Astrocyte of the cerebellum (primary cell): ENCODE measurements around the gene CARD6.
"Not testable (repeated sequence)": the region's sequence is repeated elsewhere in the genome, so short reads cannot be mapped to it uniquely, and the experiment has no call there.

Experiments
- DNase-seq: peaks from one replicate; pipeline ENCODE4 v3.0.0-alpha.2; 2011; ENCODE audit warnings: low read depth
- H3K4me3 ChIP-seq: 2 replicates; pipeline ENCODE4 v1.5.1; 2011; ENCODE audit warnings: mild to moderate bottlenecking, low read depth, low read length, moderate library complexity
- in situ Hi-C: cut with HindIII; loops from 2 replicates; pipeline ENCODE4 v1.10.0; 2017; ENCODE audit warnings: low sequenced_read_pairs
- TF ChIP-seq, protein P1 (sequence below): IDR thresholded peaks from 2 replicates; pipeline ENCODE4 v1.5.1; 2012; ENCODE audit warnings: low read length, low read depth, moderate library complexity, mild to moderate bottlenecking; ENCODE audit errors: missing control alignments

CARD6 gene, protein sequence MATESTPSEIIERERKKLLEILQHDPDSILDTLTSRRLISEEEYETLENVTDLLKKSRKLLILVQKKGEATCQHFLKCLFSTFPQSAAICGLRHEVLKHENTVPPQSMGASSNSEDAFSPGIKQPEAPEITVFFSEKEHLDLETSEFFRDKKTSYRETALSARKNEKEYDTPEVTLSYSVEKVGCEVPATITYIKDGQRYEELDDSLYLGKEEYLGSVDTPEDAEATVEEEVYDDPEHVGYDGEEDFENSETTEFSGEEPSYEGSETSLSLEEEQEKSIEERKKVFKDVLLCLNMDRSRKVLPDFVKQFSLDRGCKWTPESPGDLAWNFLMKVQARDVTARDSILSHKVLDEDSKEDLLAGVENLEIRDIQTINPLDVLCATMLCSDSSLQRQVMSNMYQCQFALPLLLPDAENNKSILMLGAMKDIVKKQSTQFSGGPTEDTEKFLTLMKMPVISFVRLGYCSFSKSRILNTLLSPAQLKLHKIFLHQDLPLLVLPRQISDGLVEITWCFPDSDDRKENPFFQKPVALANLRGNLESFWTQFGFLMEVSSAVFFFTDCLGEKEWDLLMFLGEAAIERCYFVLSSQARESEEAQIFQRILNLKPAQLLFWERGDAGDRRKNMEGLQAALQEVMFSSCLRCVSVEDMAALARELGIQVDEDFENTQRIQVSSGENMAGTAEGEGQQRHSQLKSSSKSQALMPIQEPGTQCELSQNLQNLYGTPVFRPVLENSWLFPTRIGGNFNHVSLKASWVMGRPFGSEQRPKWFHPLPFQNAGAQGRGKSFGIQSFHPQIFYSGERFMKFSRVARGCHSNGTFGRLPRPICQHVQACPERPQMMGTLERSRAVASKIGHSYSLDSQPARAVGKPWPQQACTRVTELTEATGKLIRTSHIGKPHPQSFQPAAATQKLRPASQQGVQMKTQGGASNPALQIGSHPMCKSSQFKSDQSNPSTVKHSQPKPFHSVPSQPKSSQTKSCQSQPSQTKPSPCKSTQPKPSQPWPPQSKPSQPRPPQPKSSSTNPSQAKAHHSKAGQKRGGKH

DNA sequence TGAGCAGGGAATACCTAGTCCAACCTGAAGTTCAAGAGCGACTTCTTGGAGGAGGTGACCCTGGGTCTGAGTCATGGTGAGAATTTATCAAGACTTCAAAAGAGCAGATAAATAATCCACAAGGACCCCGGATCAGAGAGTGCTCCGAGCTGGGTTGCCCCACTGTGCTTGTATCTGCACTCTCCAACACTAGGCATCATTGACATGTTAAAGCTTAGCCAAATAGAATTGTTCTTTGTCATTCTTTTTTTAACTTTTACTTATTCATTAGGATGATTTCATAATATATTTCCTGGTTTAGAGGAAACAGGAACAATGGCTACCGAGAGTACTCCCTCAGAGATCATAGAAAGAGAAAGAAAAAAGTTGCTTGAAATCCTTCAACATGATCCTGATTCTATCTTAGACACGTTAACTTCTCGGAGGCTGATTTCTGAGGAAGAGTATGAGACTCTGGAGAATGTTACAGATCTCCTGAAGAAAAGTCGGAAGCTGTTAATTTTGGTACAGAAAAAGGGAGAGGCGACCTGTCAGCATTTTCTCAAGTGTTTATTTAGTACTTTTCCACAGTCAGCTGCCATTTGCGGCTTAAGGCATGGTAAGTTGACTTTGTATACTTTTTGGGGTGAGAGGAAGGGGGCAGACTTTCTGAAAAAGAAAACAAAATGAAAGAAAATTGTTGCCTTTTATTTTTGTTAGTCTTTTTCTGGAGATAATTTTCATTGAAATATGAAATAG, at the start of gene CARD6:
Gene CARD6, plus strand, starts transcription at position 300 of the 738 bp plus-strand sequence. Its CDS starts 16 bp downstream, at position 316.
- in situ Hi-C loops, result no loop called here
- DNase-seq, result no peak
- no peak within 1 kb of the TSS for H3K4me3 ChIP-seq
- TF ChIP-seq, protein P1, sequence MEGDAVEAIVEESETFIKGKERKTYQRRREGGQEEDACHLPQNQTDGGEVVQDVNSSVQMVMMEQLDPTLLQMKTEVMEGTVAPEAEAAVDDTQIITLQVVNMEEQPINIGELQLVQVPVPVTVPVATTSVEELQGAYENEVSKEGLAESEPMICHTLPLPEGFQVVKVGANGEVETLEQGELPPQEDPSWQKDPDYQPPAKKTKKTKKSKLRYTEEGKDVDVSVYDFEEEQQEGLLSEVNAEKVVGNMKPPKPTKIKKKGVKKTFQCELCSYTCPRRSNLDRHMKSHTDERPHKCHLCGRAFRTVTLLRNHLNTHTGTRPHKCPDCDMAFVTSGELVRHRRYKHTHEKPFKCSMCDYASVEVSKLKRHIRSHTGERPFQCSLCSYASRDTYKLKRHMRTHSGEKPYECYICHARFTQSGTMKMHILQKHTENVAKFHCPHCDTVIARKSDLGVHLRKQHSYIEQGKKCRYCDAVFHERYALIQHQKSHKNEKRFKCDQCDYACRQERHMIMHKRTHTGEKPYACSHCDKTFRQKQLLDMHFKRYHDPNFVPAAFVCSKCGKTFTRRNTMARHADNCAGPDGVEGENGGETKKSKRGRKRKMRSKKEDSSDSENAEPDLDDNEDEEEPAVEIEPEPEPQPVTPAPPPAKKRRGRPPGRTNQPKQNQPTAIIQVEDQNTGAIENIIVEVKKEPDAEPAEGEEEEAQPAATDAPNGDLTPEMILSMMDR, result no peak

DNA sequence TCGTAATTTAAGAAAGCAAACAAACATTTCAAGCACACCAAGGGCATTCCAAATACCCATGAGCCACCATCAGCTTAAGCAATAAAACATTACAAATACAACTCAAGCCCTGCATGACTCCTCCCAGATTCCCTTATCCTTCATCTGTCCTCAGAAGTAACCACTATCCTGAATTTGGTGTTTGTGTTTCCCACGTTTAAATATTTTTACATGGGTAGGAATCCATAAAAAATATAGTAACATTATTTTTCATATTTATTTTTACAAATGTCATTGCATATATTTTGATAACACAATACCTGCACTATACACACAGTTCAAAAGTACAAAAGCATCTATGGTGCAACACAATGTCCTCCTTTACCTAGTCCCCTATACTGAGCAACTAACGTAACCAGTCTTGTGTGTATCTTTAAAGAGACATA, 49.4 kb upstream of the CARD6 start:
- H3K4me3 ChIP-seq, result no peak overlapping the region
- in situ Hi-C loops, result no loop called here
- TF ChIP-seq, protein P1, result no peak
- no peak for DNase-seq

DNA sequence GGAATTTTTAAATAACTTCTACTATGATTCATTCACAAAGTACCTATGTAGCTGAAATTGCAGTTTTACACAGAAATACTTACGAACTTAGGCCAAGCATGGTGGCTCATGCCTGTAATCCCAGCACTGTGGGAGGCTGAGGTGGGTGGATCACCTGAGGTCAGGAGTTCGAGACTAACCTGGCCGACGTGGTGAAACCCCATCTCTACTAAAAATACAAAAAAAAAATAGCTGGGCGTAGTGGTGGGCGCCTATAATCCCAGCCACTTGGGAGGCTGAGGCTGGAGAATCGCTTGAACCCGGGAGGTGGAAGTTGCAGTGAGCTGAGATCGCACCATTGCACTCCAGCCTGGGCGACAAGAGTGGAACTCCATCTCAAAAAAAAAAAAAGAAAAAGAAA, 48.5 kb upstream of the CARD6 start:
- H3K4me3 ChIP-seq, in situ Hi-C loops, DNase-seq: not testable (repeated sequence)

GRCh38 chr5:40794340-40794739, 46.8 kb upstream of the CARD6 start:
- DNase-seq, H3K4me3 ChIP-seq, in situ Hi-C loops: not testable (repeated sequence)

DNA sequence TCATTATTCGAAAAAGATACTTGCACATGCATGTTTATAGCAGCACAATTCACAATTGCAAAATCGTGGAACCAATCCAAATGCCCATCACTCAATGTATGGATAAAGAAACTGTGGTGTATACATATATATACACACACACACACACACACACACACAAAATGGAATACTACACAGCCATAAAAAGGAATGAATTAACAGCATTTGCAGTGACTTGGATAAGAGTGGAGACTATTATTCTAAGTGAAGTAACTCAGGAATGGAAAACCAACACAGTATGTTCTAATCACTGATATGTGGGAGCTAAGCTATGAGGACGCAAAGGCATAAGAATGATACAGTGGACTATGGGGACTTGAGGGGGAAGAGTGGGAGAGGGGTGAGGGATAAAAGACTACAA, 46.3 kb upstream of the CARD6 start:
- DNase-seq, H3K4me3 ChIP-seq, in situ Hi-C loops: not testable (repeated sequence)

DNA sequence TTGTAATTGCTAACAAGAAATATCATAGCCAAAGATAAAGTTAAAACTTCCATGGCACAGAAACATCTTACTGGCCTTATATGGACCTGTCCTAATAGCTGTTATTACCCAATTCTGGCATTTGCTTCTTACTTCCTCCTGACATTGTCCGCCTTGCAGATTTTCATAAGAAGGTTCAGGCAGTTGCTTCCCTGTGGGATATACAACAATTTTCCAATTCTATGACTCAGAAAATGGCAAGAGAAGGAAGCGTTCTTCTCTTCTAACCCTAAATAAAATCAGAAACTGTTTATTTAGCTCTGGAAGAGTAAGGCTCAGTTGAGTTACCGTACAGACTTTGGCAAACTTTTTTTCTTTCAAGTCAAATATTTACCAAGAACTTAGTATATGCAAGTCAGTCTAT, 44.7 kb upstream of the CARD6 start:
- H3K4me3 ChIP-seq, result peak overlapping the region; percentile 92
- in situ Hi-C loops, result no loop called here
- no peak for DNase-seq
- TF ChIP-seq, protein P1, result no peak

GRCh38 chr5:40797273-40798011, 43.7 kb upstream of the CARD6 start:
- H3K4me3 ChIP-seq, result peak overlapping the region; percentile 92
- peak; percentile 43 for DNase-seq
- TF ChIP-seq, protein P1, result no peak
- in situ Hi-C loops, result no loop called here
